Measurements from ENCODE around the gene ZNF598.
"Not testable (repeated sequence)": the region's sequence is repeated elsewhere in the genome, so short reads cannot be mapped to it uniquely, and the experiment has no call there.

Gene ZNF598

GRCh38 chr16:2034696-2035430 lies 25.2 kb upstream of the ZNF598 start:
- no peak overlapping the region for H3K27ac ChIP-seq
- DNase-seq: no peak
- no peak for TF ChIP-seq CTCF (IDR thresholded peaks at IDR 0.05; ENCODE audit: low read depth, low read length)
- no peaks in the 10 kb centered on the region for H3K9me3 ChIP-seq (ENCODE audit: severe bottlenecking)
- H3K4me3 ChIP-seq (ENCODE audit: low read depth, low read length): no peak overlapping the region
- H3K27me3 ChIP-seq (ENCODE audit: insufficient read depth, low read depth, severe bottlenecking): no peaks in the 10 kb centered on the region
- H3K36me3 ChIP-seq: peaks cover 30% of the 10 kb centered on the region

- H3K36me3 ChIP-seq: peaks cover 30% of the 10 kb centered on the region
- H3K9me3 ChIP-seq (ENCODE audit: severe bottlenecking); H3K27me3 ChIP-seq (ENCODE audit: insufficient read depth, low read depth, severe bottlenecking); DNase-seq; H3K4me3 ChIP-seq (ENCODE audit: low read depth, low read length); H3K27ac ChIP-seq: not testable (repeated sequence)
Observed at GRCh38 chr16:2033909-2034695, 24.5 kb upstream of the ZNF598 start.

DNA sequence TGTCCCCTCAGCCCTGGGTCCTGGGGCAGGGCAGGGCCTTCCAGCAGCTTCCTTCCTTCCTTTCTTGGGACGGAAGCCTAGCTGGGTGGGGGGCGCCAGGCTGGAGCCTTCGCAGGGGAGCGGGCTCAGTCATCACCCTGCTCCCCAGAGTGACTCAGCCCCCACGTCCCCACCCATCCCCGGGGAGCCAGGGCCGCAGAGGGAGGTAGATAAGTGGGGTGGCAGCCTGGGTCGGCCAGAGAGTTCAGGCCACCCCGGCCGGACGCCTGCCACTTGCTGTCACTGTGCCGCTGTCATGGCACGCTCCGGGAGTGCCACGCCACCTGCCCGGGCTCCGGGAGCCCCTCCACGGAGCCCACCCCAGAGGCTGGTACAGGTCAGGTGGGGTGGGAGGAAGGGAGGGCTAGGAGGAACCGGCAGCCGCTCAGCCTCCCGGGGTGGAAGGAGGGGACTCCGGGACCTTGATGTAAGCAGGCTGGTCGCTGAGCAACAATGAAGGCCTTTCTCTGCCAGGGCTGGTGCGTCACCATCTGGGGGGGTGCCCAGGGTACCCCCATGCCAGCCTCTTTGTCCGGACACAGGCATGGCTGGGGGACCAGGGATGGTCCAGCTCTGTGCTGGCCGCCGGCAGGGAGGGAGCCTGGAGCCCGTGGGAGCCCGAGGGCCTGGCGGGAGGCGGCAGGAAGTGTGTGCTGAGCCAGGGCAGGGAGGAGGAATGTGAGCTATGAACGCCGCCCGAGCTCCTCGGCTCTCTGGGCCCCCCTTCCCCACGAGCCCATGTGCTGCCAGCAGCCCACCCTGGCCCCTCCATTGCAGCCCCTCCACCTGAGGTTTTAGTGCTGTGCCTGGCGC lies 23.7 kb upstream of the ZNF598 start:
- Histone ChIP-seq H3K27ac (no peak overlapping the region), H3K36me3 (peaks cover 26% of the 10 kb centered on the region)

GRCh38 chr16:2032285-2033056 lies 22.9 kb upstream of the ZNF598 start:
- Histone ChIP-seq H3K27ac (no peak overlapping the region), H3K36me3 (peaks cover 20% of the 10 kb centered on the region), H3K27me3 (ENCODE audit: insufficient read depth, low read depth, severe bottlenecking) (no peaks in the 10 kb centered on the region), H3K9me3 (ENCODE audit: severe bottlenecking) (no peaks in the 10 kb centered on the region), H3K4me3 (ENCODE audit: low read depth, low read length) (no peak overlapping the region)
- TF ChIP-seq CTCF (IDR thresholded peaks at IDR 0.05; ENCODE audit: low read depth, low read length): no peak
- no peak for DNase-seq

More for the DNA sequence above, 23.7 kb upstream of the ZNF598 start:
- TF ChIP-seq CTCF (IDR thresholded peaks at IDR 0.05; ENCODE audit: low read depth, low read length): no peak
- no peak for DNase-seq
- Histone ChIP-seq H3K27me3 (ENCODE audit: insufficient read depth, low read depth, severe bottlenecking) (no peaks in the 10 kb centered on the region), H3K9me3 (ENCODE audit: severe bottlenecking) (no peaks in the 10 kb centered on the region), H3K4me3 (ENCODE audit: low read depth, low read length) (no peak overlapping the region)

- peaks cover 14% of the 10 kb centered on the region for H3K36me3 ChIP-seq
- H3K27me3 ChIP-seq (ENCODE audit: insufficient read depth, low read depth, severe bottlenecking): no peaks in the 10 kb centered on the region
- DNase-seq: no peak
- H3K4me3 ChIP-seq (ENCODE audit: low read depth, low read length): no peak overlapping the region
- TF ChIP-seq CTCF (IDR thresholded peaks at IDR 0.05; ENCODE audit: low read depth, low read length): no peak
- H3K9me3 ChIP-seq (ENCODE audit: severe bottlenecking): no peaks in the 10 kb centered on the region
- H3K27ac ChIP-seq: no peak overlapping the region
Observed at GRCh38 chr16:2031081-2031577, 21.5 kb upstream of the ZNF598 start.
